Uterus (tissue), 2 donors: ENCODE data around the gene KSR2.

ENCODE experiments used
- POLR2A ChIP-seq, 2 donors: fragments of 450-650 bp; IDR thresholded peaks; one replicate each; pipeline ENCODE4 v1.6.1; 2016; ENCODE audit warnings: antibody characterized with exemption in 2 of 2, mild to moderate bottlenecking in 1 of 2, moderate library complexity in 1 of 2
- TF ChIP-seq, protein P1 (sequence below), 4 experiments: fragments of 200-600 bp in 2 of 4; fragments of 450-650 bp in 2 of 4; sonication (generic) in 2 of 4; IDR thresholded peaks; one replicate each; pipeline ENCODE4 v1.5.1; 2016 to 2019; ENCODE audit warnings: antibody characterized with exemption in 4 of 4, mild to moderate bottlenecking in 2 of 4, moderate library complexity in 1 of 4

DNA sequence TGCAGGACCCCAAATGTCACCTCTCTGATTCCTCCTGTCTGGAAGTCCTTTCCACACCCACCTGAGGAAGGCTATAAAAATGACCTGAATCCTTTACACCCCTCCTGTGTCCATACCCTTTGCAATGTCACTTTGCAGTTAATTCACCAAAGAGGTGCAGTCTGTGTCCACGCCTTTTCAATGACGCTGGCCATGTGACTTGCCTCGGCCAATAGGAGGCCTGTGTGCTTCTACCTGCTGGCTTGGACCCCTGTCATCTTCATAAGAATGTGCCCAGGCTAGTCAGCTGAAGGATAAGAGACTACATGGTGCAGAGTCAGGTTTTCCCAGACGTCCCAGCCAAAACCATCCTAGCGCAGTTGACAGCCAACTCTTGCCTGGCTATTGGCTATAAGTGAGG is 101.4 kb downstream of the KSR2 start:
- TF ChIP-seq, protein P1, sequence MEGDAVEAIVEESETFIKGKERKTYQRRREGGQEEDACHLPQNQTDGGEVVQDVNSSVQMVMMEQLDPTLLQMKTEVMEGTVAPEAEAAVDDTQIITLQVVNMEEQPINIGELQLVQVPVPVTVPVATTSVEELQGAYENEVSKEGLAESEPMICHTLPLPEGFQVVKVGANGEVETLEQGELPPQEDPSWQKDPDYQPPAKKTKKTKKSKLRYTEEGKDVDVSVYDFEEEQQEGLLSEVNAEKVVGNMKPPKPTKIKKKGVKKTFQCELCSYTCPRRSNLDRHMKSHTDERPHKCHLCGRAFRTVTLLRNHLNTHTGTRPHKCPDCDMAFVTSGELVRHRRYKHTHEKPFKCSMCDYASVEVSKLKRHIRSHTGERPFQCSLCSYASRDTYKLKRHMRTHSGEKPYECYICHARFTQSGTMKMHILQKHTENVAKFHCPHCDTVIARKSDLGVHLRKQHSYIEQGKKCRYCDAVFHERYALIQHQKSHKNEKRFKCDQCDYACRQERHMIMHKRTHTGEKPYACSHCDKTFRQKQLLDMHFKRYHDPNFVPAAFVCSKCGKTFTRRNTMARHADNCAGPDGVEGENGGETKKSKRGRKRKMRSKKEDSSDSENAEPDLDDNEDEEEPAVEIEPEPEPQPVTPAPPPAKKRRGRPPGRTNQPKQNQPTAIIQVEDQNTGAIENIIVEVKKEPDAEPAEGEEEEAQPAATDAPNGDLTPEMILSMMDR (IDR thresholded peaks at IDR 0.05), result no peak
- TF ChIP-seq POLR2A (IDR thresholded peaks at IDR 0.05), result no peak
